Panc1 (cell line): Measurements from ENCODE around the gene CES2. TPM values are rescaled to one million over a fixed set of nuclear protein-coding genes. Genes with fewer than 3 reads are reported as not detected.
"Not testable (repeated sequence)": the region's sequence is repeated elsewhere in the genome, so short reads cannot be mapped to it uniquely, and the experiment has no call there.

Experiments used
- ATAC-seq: fragments of 200-7000 bp; cut with Tn5 transposase; 2 replicates; pipeline ENCODE4 v1.9.1; 2020; ENCODE audit warnings: mild to moderate bottlenecking, moderate library complexity
- BruUV-seq: library from RNA; stranded (reverse); fragments of 400-500 nt; replicated peaks from 2 replicates; lab custom pipeline; 2021; lab: Mats Ljungman, UMichigan
- CTCF ChIA-PET: fragments of 300-600 bp; sonication (Branson Sonifier 250); formaldehyde crosslinking; loops from one replicate; lab custom pipeline; 2022; ENCODE audit warnings: antibody characterized with exemption; lab: Charles Lee
- POLR2A ChIA-PET: fragments of 300-600 bp; sonication (Branson Sonifier 250); formaldehyde crosslinking; loops from one replicate; lab custom pipeline; 2022; ENCODE audit warnings: antibody characterized with exemption; lab: Charles Lee
- DNase-seq: peaks from one replicate; pipeline ENCODE4 v3.0.0-alpha.2; 2010; ENCODE audit warnings: low read depth, low spot score
- H3K27ac ChIP-seq: 2 replicates; pipeline ENCODE4 v1.5.1; 2011; ENCODE audit warnings: mild to moderate bottlenecking, low read length, inconsistent platforms
- H3K27me3 ChIP-seq: fragments of 200-500 bp; sonication (Bioruptor generic); 2 replicates; pipeline ENCODE4 v1.6.0; 2014; ENCODE audit warnings: low read length, inconsistent platforms; ENCODE audit not compliant: control insufficient read depth, insufficient read depth
- H3K36me3 ChIP-seq: fragments of 200-500 bp; sonication (Bioruptor generic); 2 replicates; pipeline ENCODE4 v1.5.1; 2014; ENCODE audit warnings: inconsistent platforms, mild to moderate bottlenecking, low read length, moderate library complexity; ENCODE audit not compliant: control insufficient read depth, insufficient read depth
- H3K4me1 ChIP-seq: 2 replicates; pipeline ENCODE4 v1.5.1; 2011; ENCODE audit warnings: inconsistent platforms, mild to moderate bottlenecking, low read length, moderate library complexity; ENCODE audit not compliant: control insufficient read depth, insufficient read depth
- H3K4me3 ChIP-seq, 2 experiments: 2 replicates each; pipeline ENCODE4 v1.5.1; 2011 to 2012; ENCODE audit warnings: low read depth in 2 of 2, low read length in 2 of 2, mild to moderate bottlenecking in 2 of 2, inconsistent platforms in 1 of 2, moderate library complexity in 1 of 2
- H3K9me3 ChIP-seq: fragments of 200-500 bp; sonication (Bioruptor generic); 2 replicates; pipeline ENCODE4 v1.5.1; 2014; ENCODE audit warnings: low read depth, mild to moderate bottlenecking, inconsistent platforms, low read length, moderate library complexity; ENCODE audit not compliant: control insufficient read depth, insufficient read depth
- CTCF ChIP-seq: fragments of 450-650 bp; IDR thresholded peaks from 2 replicates; pipeline ENCODE4 v1.5.1; 2017; ENCODE audit warnings: mild to moderate bottlenecking
- POLR2AphosphoS5 ChIP-seq: IDR thresholded peaks from 2 replicates; pipeline ENCODE4 v1.6.1; 2012; ENCODE audit warnings: mild to moderate bottlenecking, low read depth, low read length, moderate library complexity
- REST ChIP-seq, 2 experiments: IDR thresholded peaks; 2 replicates each; pipeline ENCODE4 v1.6.1; 2011 to 2012; ENCODE audit warnings: low read depth in 2 of 2, control low read depth in 1 of 2, low read length in 1 of 2, mild to moderate bottlenecking in 1 of 2, moderate library complexity in 1 of 2; ENCODE audit not compliant: insufficient read depth in 1 of 2
- SIN3A ChIP-seq: IDR thresholded peaks from 2 replicates; pipeline ENCODE4 v1.6.1; 2012; ENCODE audit warnings: low read depth, mild to moderate bottlenecking, low read length, moderate library complexity, borderline replicate concordance; ENCODE audit not compliant: insufficient read depth
- TCF7L2 ChIP-seq: IDR thresholded peaks from 2 replicates; pipeline ENCODE4 v1.6.1; 2011; ENCODE audit warnings: mild to moderate bottlenecking, low read depth, low read length, inconsistent platforms
- in situ Hi-C: cut with HindIII; loops from 2 replicates; pipeline ENCODE4 v1.10.0; 2016; ENCODE audit warnings: low sequenced_read_pairs, low pct_unique_long_range_greater_than_20kb
- intact Hi-C: fragments of 100-400 bp; cut with micrococcal nuclease; formaldehyde crosslinking; loops from one replicate; pipeline ENCODE4 v1.10.0; 2022; ENCODE audit not compliant: unreplicated experiment
- total RNA-seq: library from RNA; stranded (reverse); gene quantifications from one replicate; pipeline ENCODE4 v1.2.1, GENCODE V29; 2021; ENCODE audit not compliant: unreplicated experiment

Gene CES2
- total RNA-seq, 1 experiment from 2014 or later, result 26.3 TPM

GRCh38 chr16:66972983-66973382 lies 37.7 kb downstream of the CES2 start:
- H3K4me1 ChIP-seq, result no peaks in the 10 kb centered on the region
- DNase-seq (no peak), ATAC-seq (no peak)
- H3K36me3 ChIP-seq, result no peaks in the 10 kb centered on the region
- intact Hi-C loops (loop anchor here (10.0 kb wide), 2 partner anchors 132 to 182 kb away; partner anchors contain the start of genes B3GNT9, FBXL8, PHAF1 and TRADD), in situ Hi-C loops (no loop called here)
- CTCF ChIA-PET, result no interaction called here
- POLR2A ChIA-PET, result no interaction called here
- H3K4me3 ChIP-seq, result no peak overlapping the region
- no peaks in the 10 kb centered on the region for H3K9me3 ChIP-seq
- TF ChIP-seq POLR2AphosphoS5 (no peak), CTCF (no peak), SIN3A (no peak)
- BruUV-seq, result no TSS peak
- no peak overlapping the region for H3K27ac ChIP-seq
- no peaks in the 10 kb centered on the region for H3K27me3 ChIP-seq

- no peaks in the 10 kb centered on the region for H3K4me1 ChIP-seq
- no peaks in the 10 kb centered on the region for H3K9me3 ChIP-seq
- in situ Hi-C loops (no loop called here), intact Hi-C loops (loop anchor here (10.0 kb wide), 2 partner anchors 131 to 181 kb away; partner anchors contain the start of genes B3GNT9, FBXL8, PHAF1 and TRADD)
- no peak overlapping the region for H3K27ac ChIP-seq
- ChIA-PET CTCF (no interaction called here), POLR2A (interaction anchor here (0.6 kb wide), 1 partner anchor 81 kb away, joined by 3 read pairs; no protein-coding TSS in a partner anchor)
- no peak for DNase-seq
- TF ChIP-seq POLR2AphosphoS5, result no peak
- no peak for TF ChIP-seq TCF7L2
- no peak for TF ChIP-seq SIN3A
- TF ChIP-seq CTCF, result no peak
- no peak for TF ChIP-seq REST (IDR thresholded peaks at IDR 0.05; ENCODE audit: insufficient read depth in 1 of 2, low read depth in 2 of 2, low read length in 1 of 2)
- H3K36me3 ChIP-seq, result no peaks in the 10 kb centered on the region
- BruUV-seq, result no TSS peak
- no peaks in the 10 kb centered on the region for H3K27me3 ChIP-seq
- ATAC-seq, result no peak
- H3K4me3 ChIP-seq, result no peak overlapping the region
These were observed 38.4 kb downstream of the CES2 start for GRCh38 chr16:66973716-66974115.

- in situ Hi-C loops, result not testable (repeated sequence)
- CTCF ChIA-PET, result interaction anchor here (0.6 kb wide), 1 partner anchor 143 kb away, joined by 4 read pairs; no protein-coding TSS in a partner anchor
These were observed 39.0 kb downstream of the CES2 start for GRCh38 chr16:66974156-66974931.

GRCh38 chr16:66974932-66975246 lies 39.6 kb downstream of the CES2 start:
- BruUV-seq, H3K4me3 ChIP-seq, ATAC-seq, H3K27me3 ChIP-seq, in situ Hi-C loops, DNase-seq, H3K4me1 ChIP-seq, H3K36me3 ChIP-seq, H3K27ac ChIP-seq, POLR2A ChIA-PET, H3K9me3 ChIP-seq: not testable (repeated sequence)
- intact Hi-C loops, result loop anchor here (10.0 kb wide), 2 partner anchors 130 to 180 kb away; partner anchors contain the start of genes B3GNT9, FBXL8, PHAF1 and TRADD
- CTCF ChIA-PET, result interaction anchor here (0.6 kb wide), 1 partner anchor 143 kb away, joined by 4 read pairs; no protein-coding TSS in a partner anchor

More at GRCh38 chr16:66974156-66974931, 39.0 kb downstream of the CES2 start:
- H3K27me3 ChIP-seq, H3K4me1 ChIP-seq, H3K4me3 ChIP-seq, ATAC-seq, H3K27ac ChIP-seq, BruUV-seq, POLR2A ChIA-PET, DNase-seq, H3K36me3 ChIP-seq, H3K9me3 ChIP-seq: not testable (repeated sequence)
- intact Hi-C loops, result loop anchor here (10.0 kb wide), 2 partner anchors 130 to 180 kb away; partner anchors contain the start of genes B3GNT9, FBXL8, PHAF1 and TRADD
